Spleen (tissue), 7 donors: ENCODE data around the gene GRPR.

Experiments used
- CTCF ChIP-seq, 11 experiments: fragments of 200-600 bp in 7 of 11; fragments of 450-650 bp in 4 of 11; sonication (generic) in 4 of 11; IDR thresholded peaks in 8 of 11; conservative IDR thresholded peaks in 3 of 11; 1 replicate in 7 of 11; 2 replicates in 4 of 11; pipeline versions ENCODE4 v1.4.0 to v1.8.0; 2016 to 2021; ENCODE audit warnings: antibody characterized with exemption in 11 of 11, inconsistent platforms in 4 of 11, mild to moderate bottlenecking in 1 of 11
- POLR2A ChIP-seq, 3 donors: fragments of 450-650 bp; IDR thresholded peaks; one replicate each; pipeline ENCODE4 v1.5.1; 2017; ENCODE audit warnings: antibody characterized with exemption in 3 of 3, mild to moderate bottlenecking in 1 of 3
- POLR2AphosphoS5 ChIP-seq, 3 donors: sonication (generic); formaldehyde crosslinking; IDR thresholded peaks; one replicate each; pipeline ENCODE4 v1.5.1; 2017; ENCODE audit warnings: antibody characterized with exemption in 3 of 3
- donor health status: DM: no; HTN: no; CAD: no; lungs with moderate emphysema.
- donor health status: DM: no; HTN: no; CAD: no.
- donor health status: DM: no; HTN: no; CAD: no.

GRCh38 chrX:16148896-16149295 is 25.5 kb downstream of the GRPR start:
- TF ChIP-seq CTCF (IDR thresholded peaks at IDR 0.05 in 8 of 11, conservative IDR thresholded peaks at IDR 0.05 in 3 of 11) (no peak), POLR2AphosphoS5 (IDR thresholded peaks at IDR 0.05) (no peak), POLR2A (IDR thresholded peaks at IDR 0.05) (no peak)
